OCI-LY3 (cell line): Measurements from ENCODE around the gene SLCO4A1.

Source experiments
- H2AFZ ChIP-seq: fragments of 200-600, 300-600 bp; shearing (Covaris generic); 2 replicates; pipeline ENCODE4 v1.6.0; 2014; ENCODE audit warnings: antibody characterized with exemption, low read depth, low read length
- H3K27ac ChIP-seq: fragments of 200-600, 300-600 bp; sonication (generic); 2 replicates; pipeline ENCODE4 v1.5.1; 2014; ENCODE audit warnings: mild to moderate bottlenecking, low read length, moderate library complexity, mixed read lengths
- H3K27me3 ChIP-seq: fragments of 200-600, 300-600 bp; sonication (generic); 2 replicates; pipeline ENCODE4 v1.6.1; 2014; ENCODE audit warnings: low read depth, low read length, mixed read lengths
- H3K36me3 ChIP-seq: fragments of 200-600, 300-600 bp; sonication (generic); replicated peaks from 2 replicates; pipeline ENCODE3; 2014; ENCODE audit warnings: low read depth, low read length, mixed read lengths
- H3K4me1 ChIP-seq: fragments of 300-600, 200-600 bp; sonication (generic); 2 replicates; pipeline ENCODE4 v1.6.1; 2014; ENCODE audit warnings: low read length, mixed read lengths
- H3K4me2 ChIP-seq: fragments of 200-600, 300-600 bp; sonication (generic); 2 replicates; pipeline ENCODE4 v1.6.1; 2014; ENCODE audit warnings: low read length, mixed read lengths
- H3K4me3 ChIP-seq: fragments of 300-600, 200-600 bp; sonication (generic); 2 replicates; pipeline ENCODE4 v1.5.1; 2014; ENCODE audit warnings: antibody characterized with exemption, mild to moderate bottlenecking, low read length, moderate library complexity
- H3K79me2 ChIP-seq: fragments of 300-600, 200-600 bp; shearing (Covaris generic); 2 replicates; pipeline ENCODE4 v1.6.1; 2014; ENCODE audit warnings: mild to moderate bottlenecking, low read length, mixed read lengths
- H3K9ac ChIP-seq: fragments of 300-600, 200-600 bp; shearing (Covaris generic); 2 replicates; pipeline ENCODE4 v1.6.0; 2014; ENCODE audit warnings: mild to moderate bottlenecking, low read length, moderate library complexity
- H3K9me3 ChIP-seq: fragments of 200-600, 300-600 bp; shearing (Covaris generic); 2 replicates; pipeline ENCODE4 v1.6.1; 2014; ENCODE audit warnings: low read length, mixed read lengths; ENCODE audit not compliant: insufficient read depth
- H4K20me1 ChIP-seq: fragments of 200-600, 300-600 bp; sonication (generic); 2 replicates; pipeline ENCODE4 v1.6.1; 2016; ENCODE audit warnings: low read length, mixed read lengths; ENCODE audit not compliant: insufficient read depth
- CTCF ChIP-seq: fragments of 200-600, 300-600 bp; sonication (generic); IDR thresholded peaks from 2 replicates; pipeline ENCODE4 v1.5.1; 2014; ENCODE audit warnings: antibody characterized with exemption, low read length, low read depth
- EZH2phosphoT487 ChIP-seq: fragments of 200-600 bp; shearing (Covaris generic); IDR thresholded peaks from 2 replicates; pipeline ENCODE4 v1.6.1; 2018; ENCODE audit warnings: antibody characterized with exemption, mixed run types, low read depth

The SLCO4A1 gene

GRCh38 chr20:62601714-62602113 lies 40.6 kb upstream of the SLCO4A1 start:
- Histone ChIP-seq H3K4me1 (no peaks in the 10 kb centered on the region; the same call in 1 of the 2 replicates), H3K27me3 (peaks cover 71% of the 10 kb centered on the region), H3K27ac (no peak overlapping the region), H3K9ac (no peak overlapping the region), H3K4me2 (no peak overlapping the region), H4K20me1 (no peaks in the 10 kb centered on the region), H3K79me2 (no peaks in the 10 kb centered on the region), H3K9me3 (no peaks in the 10 kb centered on the region), H3K36me3 (no peaks in the 10 kb centered on the region), H3K4me3 (no peak overlapping the region), H2AFZ (no peak overlapping the region)
- no peak for TF ChIP-seq EZH2phosphoT487

- Histone ChIP-seq H3K9me3 (no peaks in the 10 kb centered on the region), H3K4me2 (no peak overlapping the region), H3K79me2 (no peaks in the 10 kb centered on the region), H3K9ac (no peak overlapping the region), H3K4me3 (no peak overlapping the region), H3K36me3 (no peaks in the 10 kb centered on the region), H2AFZ (no peak overlapping the region), H3K27ac (no peak overlapping the region), H3K4me1 (no peaks in the 10 kb centered on the region; the same call in 1 of the 2 replicates), H3K27me3 (peaks cover 71% of the 10 kb centered on the region), H4K20me1 (no peaks in the 10 kb centered on the region)
- no peak for TF ChIP-seq CTCF
- TF ChIP-seq EZH2phosphoT487: no peak
Observed at GRCh38 chr20:62602550-62602949, 39.8 kb upstream of the SLCO4A1 start.

- TF ChIP-seq CTCF: no peak
- TF ChIP-seq EZH2phosphoT487: no peak
- Histone ChIP-seq H3K4me1 (no peaks in the 10 kb centered on the region; the same call in 1 of the 2 replicates), H3K36me3 (no peaks in the 10 kb centered on the region), H3K4me2 (no peak overlapping the region), H3K27ac (no peak overlapping the region), H3K4me3 (no peak overlapping the region), H3K9me3 (no peaks in the 10 kb centered on the region), H4K20me1 (no peaks in the 10 kb centered on the region), H3K9ac (no peak overlapping the region), H2AFZ (no peak overlapping the region), H3K27me3 (peaks cover 72% of the 10 kb centered on the region), H3K79me2 (no peaks in the 10 kb centered on the region)
Observed at GRCh38 chr20:62603021-62603906, 39.0 kb upstream of the SLCO4A1 start.

- H3K9ac ChIP-seq: no peak overlapping the region
- no peak overlapping the region for H3K4me2 ChIP-seq
- H3K4me1 ChIP-seq: no peaks in the 10 kb centered on the region; the same call in 1 of the 2 replicates
Observed at GRCh38 chr20:62603907-62604785, 38.2 kb upstream of the SLCO4A1 start.

More at GRCh38 chr20:62603907-62604785, 38.2 kb upstream of the SLCO4A1 start:
- Histone ChIP-seq H3K27me3 (peaks cover 74% of the 10 kb centered on the region), H2AFZ (no peak overlapping the region), H3K4me3 (no peak overlapping the region), H3K79me2 (no peaks in the 10 kb centered on the region), H3K27ac (no peak overlapping the region), H4K20me1 (no peaks in the 10 kb centered on the region), H3K9me3 (no peaks in the 10 kb centered on the region), H3K36me3 (no peaks in the 10 kb centered on the region)
- no peak for TF ChIP-seq EZH2phosphoT487
- TF ChIP-seq CTCF: no peak
